Astrocyte (in vitro differentiated cells and primary cell): ENCODE data around the gene COP1.

Experiments used
- EZH2 ChIP-seq: IDR thresholded peaks from 2 replicates; pipeline ENCODE4 v1.6.1; 2012; ENCODE audit warnings: mild to moderate bottlenecking, low read length, inconsistent platforms; ENCODE audit not compliant: insufficient read depth
- TF ChIP-seq, protein P1 (sequence below): IDR thresholded peaks from 2 replicates; pipeline ENCODE4 v1.5.1; 2011; ENCODE audit warnings: low read depth, mild to moderate bottlenecking, inconsistent platforms, low read length, moderate library complexity; ENCODE audit not compliant: insufficient read depth

DNA sequence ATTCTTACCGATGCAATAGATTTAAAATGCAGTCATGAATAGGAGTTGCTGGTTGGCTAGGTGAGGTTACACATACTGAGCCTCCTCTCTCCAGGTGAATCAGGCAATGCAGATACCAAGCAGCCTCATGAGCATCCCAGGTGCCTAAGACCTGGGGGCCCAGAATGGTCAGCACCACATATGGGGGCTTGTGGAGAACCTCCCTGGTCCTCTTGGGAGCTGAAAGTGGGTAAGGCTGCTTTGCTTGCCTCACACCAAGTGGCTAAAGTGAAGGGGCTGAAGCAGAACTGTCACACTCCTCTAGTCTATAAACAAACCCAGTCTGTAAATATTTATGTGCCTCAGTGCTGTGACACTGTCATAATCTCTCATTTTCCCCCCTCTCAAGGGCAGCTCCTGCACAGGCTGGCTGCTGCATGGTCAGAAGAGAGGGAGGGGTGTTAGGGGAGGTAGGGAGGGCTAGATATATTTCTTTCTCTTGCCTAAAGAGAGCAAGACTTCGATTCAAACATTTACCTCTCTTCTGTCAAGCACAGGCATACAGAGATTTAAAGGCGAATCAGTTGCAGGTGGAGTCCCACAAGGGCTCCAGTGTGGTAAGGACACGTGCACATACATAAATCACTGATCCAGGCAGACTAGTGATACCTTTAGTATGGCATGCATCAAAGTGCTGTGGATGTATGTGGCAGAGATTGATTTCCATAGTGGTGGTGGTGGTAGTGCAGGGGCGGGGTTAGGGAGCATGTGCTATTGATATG lies 305.8 kb downstream of the COP1 start:
- TF ChIP-seq, protein P1, sequence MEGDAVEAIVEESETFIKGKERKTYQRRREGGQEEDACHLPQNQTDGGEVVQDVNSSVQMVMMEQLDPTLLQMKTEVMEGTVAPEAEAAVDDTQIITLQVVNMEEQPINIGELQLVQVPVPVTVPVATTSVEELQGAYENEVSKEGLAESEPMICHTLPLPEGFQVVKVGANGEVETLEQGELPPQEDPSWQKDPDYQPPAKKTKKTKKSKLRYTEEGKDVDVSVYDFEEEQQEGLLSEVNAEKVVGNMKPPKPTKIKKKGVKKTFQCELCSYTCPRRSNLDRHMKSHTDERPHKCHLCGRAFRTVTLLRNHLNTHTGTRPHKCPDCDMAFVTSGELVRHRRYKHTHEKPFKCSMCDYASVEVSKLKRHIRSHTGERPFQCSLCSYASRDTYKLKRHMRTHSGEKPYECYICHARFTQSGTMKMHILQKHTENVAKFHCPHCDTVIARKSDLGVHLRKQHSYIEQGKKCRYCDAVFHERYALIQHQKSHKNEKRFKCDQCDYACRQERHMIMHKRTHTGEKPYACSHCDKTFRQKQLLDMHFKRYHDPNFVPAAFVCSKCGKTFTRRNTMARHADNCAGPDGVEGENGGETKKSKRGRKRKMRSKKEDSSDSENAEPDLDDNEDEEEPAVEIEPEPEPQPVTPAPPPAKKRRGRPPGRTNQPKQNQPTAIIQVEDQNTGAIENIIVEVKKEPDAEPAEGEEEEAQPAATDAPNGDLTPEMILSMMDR, result no peak
- TF ChIP-seq EZH2, result no peak
